ENCODE data around the gene CCDC60.

Gene CCDC60

DNA sequence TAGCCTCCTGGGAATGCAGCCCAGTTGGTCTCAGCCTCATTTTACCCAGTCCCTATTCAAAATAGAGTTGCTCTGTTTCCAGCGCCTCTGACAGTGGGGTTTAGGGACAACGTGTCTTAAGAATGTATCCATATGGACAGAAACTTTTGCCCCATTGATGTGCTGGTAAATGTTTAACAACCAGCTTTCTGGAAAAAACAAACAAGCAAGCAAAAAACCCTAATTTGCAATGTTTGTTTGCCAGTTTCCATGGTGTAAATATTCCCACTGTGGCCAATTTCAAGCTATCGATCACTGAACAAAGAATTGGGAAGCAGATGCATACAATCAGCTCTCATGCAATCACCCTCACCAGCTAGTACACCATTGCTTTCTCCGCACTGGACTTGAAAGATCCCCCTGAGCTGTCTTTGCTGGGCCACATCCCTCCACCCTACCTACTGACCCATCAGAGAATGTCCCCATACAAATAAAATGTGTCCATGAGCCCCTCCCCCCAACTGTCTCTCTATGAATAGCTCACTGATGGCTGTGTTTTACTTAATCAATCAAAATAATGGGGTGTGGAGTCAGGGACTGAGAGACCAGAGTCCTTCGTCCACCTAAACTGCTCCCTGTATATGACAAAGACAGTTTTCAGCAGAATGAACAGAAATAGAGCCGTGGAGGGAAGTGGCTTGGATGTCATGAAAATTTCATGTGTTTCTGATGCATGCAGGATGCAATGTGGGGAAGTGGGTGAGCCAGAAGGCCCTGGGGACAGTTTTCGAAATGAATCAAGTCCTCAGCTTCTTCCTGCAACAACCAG lies 40.8 kb downstream of the CCDC60 start:
- no peaks in the 10 kb centered on the region for H3K36me3 ChIP-seq (replicated peaks; ENCODE audit: insufficient read depth, low read length)
- TF ChIP-seq, protein P1, sequence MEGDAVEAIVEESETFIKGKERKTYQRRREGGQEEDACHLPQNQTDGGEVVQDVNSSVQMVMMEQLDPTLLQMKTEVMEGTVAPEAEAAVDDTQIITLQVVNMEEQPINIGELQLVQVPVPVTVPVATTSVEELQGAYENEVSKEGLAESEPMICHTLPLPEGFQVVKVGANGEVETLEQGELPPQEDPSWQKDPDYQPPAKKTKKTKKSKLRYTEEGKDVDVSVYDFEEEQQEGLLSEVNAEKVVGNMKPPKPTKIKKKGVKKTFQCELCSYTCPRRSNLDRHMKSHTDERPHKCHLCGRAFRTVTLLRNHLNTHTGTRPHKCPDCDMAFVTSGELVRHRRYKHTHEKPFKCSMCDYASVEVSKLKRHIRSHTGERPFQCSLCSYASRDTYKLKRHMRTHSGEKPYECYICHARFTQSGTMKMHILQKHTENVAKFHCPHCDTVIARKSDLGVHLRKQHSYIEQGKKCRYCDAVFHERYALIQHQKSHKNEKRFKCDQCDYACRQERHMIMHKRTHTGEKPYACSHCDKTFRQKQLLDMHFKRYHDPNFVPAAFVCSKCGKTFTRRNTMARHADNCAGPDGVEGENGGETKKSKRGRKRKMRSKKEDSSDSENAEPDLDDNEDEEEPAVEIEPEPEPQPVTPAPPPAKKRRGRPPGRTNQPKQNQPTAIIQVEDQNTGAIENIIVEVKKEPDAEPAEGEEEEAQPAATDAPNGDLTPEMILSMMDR (IDR thresholded peaks at IDR 0.05; ENCODE audit: low read length) = no peak
- TF ChIP-seq EZH2phosphoT487 (IDR thresholded peaks at IDR 0.05; ENCODE audit: low read length) = no peak
- no peak for TF ChIP-seq EZH2 (optimal IDR thresholded peaks at IDR 0.05; ENCODE audit: low read depth, low read length)
- H4K20me1 ChIP-seq (ENCODE audit: insufficient read depth, low read length) = no peaks in the 10 kb centered on the region
- no peak overlapping the region for H3K4me2 ChIP-seq (ENCODE audit: low read depth, low read length)
- H2AFZ ChIP-seq (ENCODE audit: low read length) = no peak overlapping the region
- no peak overlapping the region for H3K4me3 ChIP-seq (ENCODE audit: low read length)
- no peak for DNase-seq
- no peaks in the 10 kb centered on the region for H3F3A ChIP-seq (ENCODE audit: insufficient read depth, low read length)
- H3K9me2 ChIP-seq (replicated peaks; ENCODE audit: insufficient read depth, low read length) = no peaks in the 10 kb centered on the region
- H3K4me1 ChIP-seq (ENCODE audit: low read length) = no peaks in the 10 kb centered on the region
- no peaks in the 10 kb centered on the region for H3K27me3 ChIP-seq (replicated peaks; ENCODE audit: insufficient read depth, low read length)
- no peaks in the 10 kb centered on the region for H3K79me2 ChIP-seq (ENCODE audit: low read length)
- H3K27ac ChIP-seq (ENCODE audit: low read length) = no peak overlapping the region
- H3K9ac ChIP-seq (ENCODE audit: low read length) = no peak overlapping the region
- no peaks in the 10 kb centered on the region for H3K9me3 ChIP-seq (replicated peaks; ENCODE audit: insufficient read depth, low read length)

DNA sequence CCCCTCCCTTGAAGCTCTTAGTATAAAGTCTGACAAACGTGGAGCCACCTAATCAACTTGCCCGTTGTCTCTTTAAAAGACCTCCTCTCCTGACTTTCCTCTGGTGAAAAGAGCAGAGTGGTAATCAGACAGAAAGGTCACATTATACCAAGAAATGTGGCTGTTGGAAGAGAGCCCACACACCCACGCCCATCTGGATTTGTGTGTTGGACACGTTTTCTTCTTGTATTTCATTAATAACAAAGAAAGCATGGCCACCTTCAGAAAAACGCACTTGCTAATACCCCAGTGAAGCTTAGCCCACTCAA lies 41.3 kb downstream of the CCDC60 start:
- Histone ChIP-seq H3K79me2 (ENCODE audit: low read length) (no peaks in the 10 kb centered on the region), H3K4me2 (ENCODE audit: low read depth, low read length) (no peak overlapping the region), H3F3A (ENCODE audit: insufficient read depth, low read length) (no peaks in the 10 kb centered on the region), H2AFZ (ENCODE audit: low read length) (no peak overlapping the region), H3K9ac (ENCODE audit: low read length) (no peak overlapping the region), H3K4me3 (ENCODE audit: low read length) (no peak overlapping the region), H3K9me3 (replicated peaks; ENCODE audit: insufficient read depth, low read length) (no peaks in the 10 kb centered on the region), H3K27ac (ENCODE audit: low read length) (no peak overlapping the region), H3K4me1 (ENCODE audit: low read length) (no peaks in the 10 kb centered on the region), H4K20me1 (ENCODE audit: insufficient read depth, low read length) (no peaks in the 10 kb centered on the region), H3K27me3 (replicated peaks; ENCODE audit: insufficient read depth, low read length) (no peaks in the 10 kb centered on the region), H3K9me2 (replicated peaks; ENCODE audit: insufficient read depth, low read length) (no peaks in the 10 kb centered on the region), H3K36me3 (replicated peaks; ENCODE audit: insufficient read depth, low read length) (no peaks in the 10 kb centered on the region)
- no peak for DNase-seq
- TF ChIP-seq, protein P1 (IDR thresholded peaks at IDR 0.05; ENCODE audit: low read length) = no peak
- TF ChIP-seq EZH2 (optimal IDR thresholded peaks at IDR 0.05; ENCODE audit: low read depth, low read length) (no peak), EZH2phosphoT487 (IDR thresholded peaks at IDR 0.05; ENCODE audit: low read length) (no peak)

GRCh38 chr12:119378903-119379302 lies 44.4 kb downstream of the CCDC60 start:
- Histone ChIP-seq H3K4me2 (ENCODE audit: low read depth, low read length) (no peak overlapping the region), H4K20me1 (ENCODE audit: insufficient read depth, low read length) (no peaks in the 10 kb centered on the region)
- no peak for DNase-seq

More at GRCh38 chr12:119378903-119379302, 44.4 kb downstream of the CCDC60 start:
- Histone ChIP-seq H3K36me3 (replicated peaks; ENCODE audit: insufficient read depth, low read length) (no peaks in the 10 kb centered on the region), H3K27ac (ENCODE audit: low read length) (no peak overlapping the region), H2AFZ (ENCODE audit: low read length) (no peak overlapping the region), H3K4me1 (ENCODE audit: low read length) (no peaks in the 10 kb centered on the region), H3K4me3 (ENCODE audit: low read length) (no peak overlapping the region), H3K9me3 (replicated peaks; ENCODE audit: insufficient read depth, low read length) (no peaks in the 10 kb centered on the region), H3K27me3 (replicated peaks; ENCODE audit: insufficient read depth, low read length) (no peaks in the 10 kb centered on the region), H3K9me2 (replicated peaks; ENCODE audit: insufficient read depth, low read length) (no peaks in the 10 kb centered on the region), H3K9ac (ENCODE audit: low read length) (no peak overlapping the region), H3F3A (ENCODE audit: insufficient read depth, low read length) (no peaks in the 10 kb centered on the region), H3K79me2 (ENCODE audit: low read length) (no peaks in the 10 kb centered on the region)
- TF ChIP-seq EZH2 (optimal IDR thresholded peaks at IDR 0.05; ENCODE audit: low read depth, low read length) (no peak), EZH2phosphoT487 (IDR thresholded peaks at IDR 0.05; ENCODE audit: low read length) (no peak)
- TF ChIP-seq, protein P1 (IDR thresholded peaks at IDR 0.05; ENCODE audit: low read length) = no peak

All from MM.1S (cell line).